AG04449 (cell line): ENCODE measurements around the gene GALNT18.

Experiments
- CTCF ChIA-PET: fragments of 350-600 bp; formaldehyde crosslinking; extraction: SDS; loops from one replicate; lab custom pipeline; 2021; ENCODE audit warnings: antibody characterized with exemption; lab: Yijun Ruan, JAX
- POLR2A ChIA-PET: fragments of 400-600, 350-600 bp; formaldehyde crosslinking; extraction: SDS; loops from one replicate; lab custom pipeline; 2020; ENCODE audit warnings: antibody characterized with exemption, inconsistent platforms; lab: Yijun Ruan, JAX
- DNase-seq: peaks from one replicate; pipeline ENCODE4 v3.0.0-alpha.2; 2010; ENCODE audit warnings: low read depth, low spot score
- H3K4me3 ChIP-seq: 2 replicates; pipeline ENCODE4 v1.5.1; 2011; ENCODE audit warnings: low read depth, mild to moderate bottlenecking, control low read depth, low read length
- CTCF ChIP-seq: IDR thresholded peaks from one replicate; pipeline ENCODE4 v1.5.1; 2011; ENCODE audit warnings: mild to moderate bottlenecking, moderate library complexity, low read length, control low read depth, inconsistent platforms; ENCODE audit not compliant: insufficient read depth; ENCODE audit errors: missing control alignments

GALNT18 gene

GRCh38 chr11:11552529-11553087 is 69.2 kb downstream of the GALNT18 start:
- no peak overlapping the region for H3K4me3 ChIP-seq
- TF ChIP-seq CTCF, result no peak
- DNase-seq, result no peak
- ChIA-PET POLR2A (no interaction called here), CTCF (interaction anchor here (0.6 kb wide), 1 partner anchor 15 kb away, joined by 3 read pairs; no protein-coding TSS in a partner anchor)

- ChIA-PET POLR2A (no interaction called here), CTCF (no interaction called here)
- no peak for TF ChIP-seq CTCF
- DNase-seq, result no peak
- no peak overlapping the region for H3K4me3 ChIP-seq
Observed at GRCh38 chr11:11550534-11550933, 71.3 kb downstream of the GALNT18 start.

- no peak for DNase-seq
- ChIA-PET CTCF (interaction anchor here (1.6 kb wide), 1 partner anchor 10 kb away, joined by 4 read pairs; no protein-coding TSS in a partner anchor), POLR2A (no interaction called here)
- TF ChIP-seq CTCF, result no peak
- no peak overlapping the region for H3K4me3 ChIP-seq
Observed at GRCh38 chr11:11545285-11546275, 76.2 kb downstream of the GALNT18 start.

- POLR2A ChIA-PET, result no interaction called here
- DNase-seq, result no peak
- TF ChIP-seq CTCF, result no peak
- CTCF ChIA-PET, result no interaction called here
- H3K4me3 ChIP-seq, result no peak overlapping the region
Observed at GRCh38 chr11:11543656-11544055, 78.1 kb downstream of the GALNT18 start.

- TF ChIP-seq CTCF, result no peak
- POLR2A ChIA-PET, result no interaction called here
- no peak overlapping the region for H3K4me3 ChIP-seq
- DNase-seq, result no peak
- CTCF ChIA-PET, result no interaction called here
Observed at GRCh38 chr11:11540157-11540556, 81.6 kb downstream of the GALNT18 start.
